Measurements from ENCODE around the gene RASGRP2. TPM values are rescaled to one million over a fixed set of nuclear protein-coding genes. Genes with fewer than 3 reads are reported as not detected.
A peak's percentile ranks its signal among the peaks of the same experiment; 100 is the strongest.

Gene RASGRP2
- polyA plus RNA-seq (ENCODE audit: insufficient read length): 43.6 TPM

DNA sequence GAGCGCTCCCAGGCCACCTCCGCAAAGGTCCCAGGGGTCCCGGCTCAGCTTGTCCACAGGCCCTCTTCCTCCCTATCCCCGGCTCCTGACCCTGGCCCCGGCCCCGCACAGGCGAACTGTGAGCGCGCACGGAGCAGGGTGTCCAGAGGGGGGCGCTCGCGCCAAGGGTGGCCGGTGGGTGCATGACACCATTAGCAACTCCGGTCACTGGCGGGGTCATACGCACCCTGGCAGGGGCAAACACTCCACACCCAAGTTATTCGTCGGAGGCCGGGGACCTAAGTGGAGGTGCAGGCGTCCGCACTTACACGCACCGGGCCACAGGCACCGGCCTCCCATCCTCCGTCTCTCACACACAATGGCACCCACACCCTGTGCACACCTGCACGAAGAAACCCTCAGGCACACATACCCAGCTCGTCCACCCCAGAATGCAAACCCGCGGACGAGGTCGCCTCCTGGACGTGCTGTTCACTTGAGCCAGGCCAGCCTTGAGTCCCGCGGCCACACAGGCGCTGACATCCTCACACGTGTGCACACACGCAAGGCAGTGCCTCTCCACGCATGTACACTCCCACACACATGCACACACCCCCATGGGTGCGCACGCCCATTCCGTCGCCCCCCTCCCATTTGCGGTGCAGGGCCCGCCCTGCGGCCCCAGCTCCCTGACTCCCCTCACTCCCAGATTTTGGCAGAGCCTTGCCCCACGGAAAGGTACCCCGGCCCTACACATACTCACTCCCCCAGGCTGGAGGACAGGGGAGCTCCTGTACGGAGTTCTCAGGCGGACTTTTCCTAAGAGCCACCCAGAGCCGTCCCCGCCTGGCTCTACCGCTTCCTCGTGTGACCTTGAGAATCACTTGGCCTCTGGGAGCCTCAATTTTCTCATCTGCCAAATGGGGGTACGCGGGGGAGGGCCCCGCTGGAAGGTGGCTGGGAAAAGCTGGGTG, at the start of gene RASGRP2:
Gene RASGRP2 (minus strand): TSS at position 552 of the 953 bp plus-strand sequence. CDS start 1,276 bp downstream, outside the sequence.
- DNase-seq: no peak

DNA sequence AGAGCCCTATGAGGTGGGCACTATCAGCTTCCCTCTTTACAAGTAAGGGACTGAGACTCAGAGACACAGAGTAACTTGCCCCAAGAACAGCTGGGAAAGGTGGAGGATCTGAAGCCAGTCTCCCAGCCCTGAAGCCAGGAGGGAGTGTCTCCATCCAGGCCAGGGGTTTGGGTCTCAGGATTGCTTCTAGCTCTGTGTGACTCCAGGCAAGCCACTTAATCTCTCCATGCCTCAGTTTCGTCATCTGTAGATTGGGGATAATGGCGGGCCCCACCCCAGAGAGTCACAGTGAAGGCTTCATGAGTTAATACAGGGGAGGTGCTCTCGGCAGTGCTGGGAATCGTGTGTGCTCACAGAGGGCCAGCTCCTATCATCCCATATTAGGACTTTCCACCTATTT, 48.5 kb upstream of the RASGRP2 start:
- DNase-seq: no peak

- DNase-seq: no peak
These were observed 47.9 kb upstream of the RASGRP2 start for GRCh38 chr11:64791781-64792291.

GRCh38 chr11:64790205-64791095, 46.5 kb upstream of the RASGRP2 start:
- DNase-seq: no peak

DNA sequence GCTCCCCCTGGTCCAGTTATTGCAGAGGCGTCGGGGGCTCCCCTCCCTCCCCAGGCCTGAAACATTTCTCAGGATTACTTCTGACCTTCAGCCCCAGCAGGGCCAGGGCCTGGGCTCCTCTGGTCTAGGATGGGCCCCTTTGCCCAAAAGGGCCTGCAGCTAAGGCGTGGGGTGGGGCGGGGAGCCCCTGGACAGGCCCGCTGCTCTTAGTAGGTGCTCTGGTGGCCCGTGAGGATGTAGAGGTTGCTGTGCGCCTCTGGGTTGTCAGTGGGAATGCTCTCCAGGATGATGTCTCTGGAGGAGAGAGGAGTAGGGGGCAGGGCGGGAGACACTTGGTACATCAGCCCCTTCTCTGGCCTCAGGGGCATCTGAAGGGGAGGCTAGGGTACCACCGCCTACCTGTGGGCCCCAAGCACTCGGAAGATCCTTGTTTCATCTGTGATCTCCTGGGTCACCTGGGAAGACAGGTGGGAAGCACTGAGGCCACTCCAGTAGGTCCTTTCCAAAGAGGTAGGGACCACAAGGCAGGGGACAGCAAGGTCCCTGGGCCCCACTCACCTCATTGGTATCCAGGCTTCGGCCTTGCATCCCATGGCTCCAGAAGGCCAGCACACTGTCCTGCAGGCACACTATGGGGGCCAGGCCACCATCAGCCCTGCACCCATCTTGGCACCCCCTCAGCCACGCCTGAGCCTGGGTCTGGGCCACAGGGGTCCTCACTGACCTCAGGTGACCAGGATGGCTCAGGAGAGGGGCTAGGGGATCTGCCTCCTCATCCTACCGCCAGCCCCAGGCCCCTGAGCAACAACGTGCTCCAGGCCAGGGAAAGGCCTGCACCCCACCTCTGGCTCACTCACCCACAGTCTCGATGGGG, 45.6 kb upstream of the RASGRP2 start:
- no peak for DNase-seq

DNA sequence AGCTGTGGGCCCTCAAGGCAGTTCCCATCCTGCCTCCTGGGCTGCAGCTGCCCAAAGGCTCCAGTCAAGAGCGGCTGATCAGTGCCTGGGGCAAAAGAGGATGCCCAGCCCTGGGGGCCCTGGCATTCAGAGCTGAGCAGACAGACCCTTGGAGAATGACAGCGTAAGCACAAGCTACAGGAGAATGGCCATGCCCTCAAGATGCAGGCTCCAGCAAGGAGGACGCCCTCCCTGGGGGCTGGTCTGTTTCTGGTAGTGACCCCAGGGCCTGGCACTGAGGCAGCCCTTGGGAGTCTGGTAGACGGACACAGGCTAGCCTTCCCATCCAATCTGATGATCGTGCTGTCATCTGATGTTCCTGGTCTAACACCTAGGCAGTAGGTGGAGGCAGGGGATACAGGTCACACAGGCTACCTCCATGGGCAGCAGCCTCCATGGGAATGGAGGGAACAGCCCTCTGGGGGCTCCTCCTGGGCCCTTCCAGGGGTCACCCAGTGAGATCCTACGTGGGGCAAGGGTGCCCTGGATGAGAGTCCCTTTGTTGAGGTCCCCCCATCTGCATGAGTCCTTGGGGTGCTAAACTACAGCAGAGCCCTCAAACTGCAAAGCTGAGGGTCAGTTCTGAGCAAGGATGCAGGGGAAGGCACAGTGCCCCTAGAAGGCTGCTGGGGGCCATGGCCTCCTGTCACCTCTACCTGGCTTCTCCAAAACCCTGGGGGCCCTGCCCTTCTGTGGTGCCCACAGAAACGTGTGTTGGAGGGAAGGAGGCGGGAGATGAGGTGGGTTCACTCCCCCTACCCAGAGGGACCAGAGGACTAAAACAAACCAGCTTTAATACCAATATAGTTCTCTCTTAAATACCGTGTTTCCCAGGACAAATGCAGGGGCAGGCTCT, 44.6 kb upstream of the RASGRP2 start:
- DNase-seq: no peak

DNA sequence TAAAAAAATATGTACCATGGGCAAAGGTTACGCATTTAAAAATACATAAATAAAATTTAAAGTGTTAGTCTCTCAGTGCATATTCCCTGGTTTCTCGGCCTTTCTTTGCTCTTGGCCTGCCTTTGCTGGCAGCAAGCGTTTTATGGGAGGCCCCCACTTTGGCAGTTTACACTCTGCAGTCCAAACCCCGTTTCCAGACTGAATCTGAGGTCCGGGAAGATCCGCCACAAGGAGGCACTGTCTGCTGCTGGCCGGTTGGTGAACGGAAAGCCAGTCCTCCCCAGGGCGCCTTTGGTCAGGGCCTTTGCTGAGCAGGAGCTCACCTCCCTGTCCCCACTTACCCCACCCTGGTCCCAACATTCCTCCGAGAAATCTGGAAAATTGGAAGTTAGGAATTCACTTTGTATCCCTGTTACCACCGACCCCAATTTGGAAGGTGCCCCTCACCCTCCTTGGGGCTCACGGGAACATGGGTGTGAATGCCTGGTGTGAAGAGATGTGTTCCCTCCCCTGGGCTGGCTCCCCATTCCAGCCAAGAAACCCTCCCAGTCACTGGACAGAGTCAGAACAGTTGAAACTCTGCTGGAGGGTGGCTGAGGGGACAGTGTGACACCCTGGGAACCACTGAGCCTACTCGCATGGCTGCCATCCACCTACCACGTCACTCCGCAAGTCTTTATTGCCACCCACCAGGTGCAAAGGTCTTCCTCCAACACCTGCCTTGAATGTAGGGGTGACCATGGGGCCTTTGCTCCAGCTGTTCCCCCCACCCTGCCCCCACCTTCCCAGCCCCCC, 43.8 kb upstream of the RASGRP2 start:
- DNase-seq: no peak

DNA sequence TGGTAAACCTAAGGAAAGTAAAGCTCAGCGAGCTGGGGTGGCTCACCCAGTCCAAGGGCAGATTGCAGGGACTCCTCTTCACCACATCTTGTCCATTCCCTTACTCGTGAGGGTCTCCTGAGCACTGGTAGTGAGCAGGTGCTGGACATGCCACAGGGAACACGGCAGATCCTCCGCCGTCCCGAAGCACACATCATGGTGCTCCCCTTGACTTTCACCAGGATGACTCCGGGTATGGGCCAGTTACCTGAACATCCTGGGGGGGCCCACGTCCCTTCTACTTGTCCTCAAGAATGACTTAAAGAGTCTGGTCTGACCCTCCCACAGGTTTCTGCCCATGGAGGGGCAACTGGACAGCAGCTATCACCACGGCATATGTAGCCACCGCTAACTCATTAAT, 42.4 kb upstream of the RASGRP2 start:
- no peak for DNase-seq

GRCh38 chr11:64784813-64785581, 41.1 kb upstream of the RASGRP2 start:
- DNase-seq: no peak

DNA sequence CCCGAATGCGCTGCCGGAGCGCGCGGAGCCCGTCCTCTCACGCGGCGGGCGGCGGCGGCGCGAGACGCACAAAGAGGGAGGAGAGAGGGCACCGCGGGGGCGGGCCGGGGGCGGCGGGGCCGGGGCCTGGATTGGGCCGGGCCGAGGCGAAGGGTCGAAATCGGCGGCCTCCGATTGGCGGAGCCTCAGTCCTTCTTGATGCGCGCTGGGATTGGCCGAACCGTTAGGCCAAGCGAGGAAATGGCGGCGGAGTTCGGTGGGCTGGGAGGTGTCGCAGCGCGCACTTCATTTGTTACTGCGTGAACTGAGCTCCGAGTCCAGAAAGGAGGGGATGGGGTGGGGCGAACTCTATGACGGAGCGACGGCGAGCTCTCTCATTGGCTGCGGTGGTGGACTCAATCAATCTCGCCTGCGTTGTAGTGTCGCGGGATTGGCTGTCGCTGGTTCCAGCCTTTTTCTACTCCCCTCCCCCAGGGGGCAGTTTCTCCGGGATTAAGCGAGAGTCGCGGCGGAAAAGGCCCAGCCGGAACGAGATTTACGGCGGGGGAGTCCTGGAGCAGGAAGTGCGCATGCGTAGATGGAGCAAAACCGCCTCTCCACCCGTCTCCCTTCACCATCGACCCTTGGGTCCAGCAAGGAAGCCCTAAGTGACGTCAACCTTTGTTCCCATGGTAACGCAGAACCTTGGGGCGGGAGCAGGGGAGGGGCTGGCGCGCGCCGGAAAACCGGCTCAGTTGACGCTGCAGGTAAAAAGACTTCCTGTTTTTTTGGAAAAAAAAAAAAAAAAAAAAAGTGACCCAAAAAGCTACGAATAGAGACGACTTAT, 34.7 kb upstream of the RASGRP2 start, which contains the start of gene SF1:
Gene SF1 (minus strand): TSS at position 70 of the 826 bp plus-strand sequence. CDS start 150 bp downstream, outside the sequence.
- peak; percentile 99 for DNase-seq

GRCh38 chr11:64778223-64778472, 34.2 kb upstream of the RASGRP2 start:
- DNase-seq: no peak

DNA sequence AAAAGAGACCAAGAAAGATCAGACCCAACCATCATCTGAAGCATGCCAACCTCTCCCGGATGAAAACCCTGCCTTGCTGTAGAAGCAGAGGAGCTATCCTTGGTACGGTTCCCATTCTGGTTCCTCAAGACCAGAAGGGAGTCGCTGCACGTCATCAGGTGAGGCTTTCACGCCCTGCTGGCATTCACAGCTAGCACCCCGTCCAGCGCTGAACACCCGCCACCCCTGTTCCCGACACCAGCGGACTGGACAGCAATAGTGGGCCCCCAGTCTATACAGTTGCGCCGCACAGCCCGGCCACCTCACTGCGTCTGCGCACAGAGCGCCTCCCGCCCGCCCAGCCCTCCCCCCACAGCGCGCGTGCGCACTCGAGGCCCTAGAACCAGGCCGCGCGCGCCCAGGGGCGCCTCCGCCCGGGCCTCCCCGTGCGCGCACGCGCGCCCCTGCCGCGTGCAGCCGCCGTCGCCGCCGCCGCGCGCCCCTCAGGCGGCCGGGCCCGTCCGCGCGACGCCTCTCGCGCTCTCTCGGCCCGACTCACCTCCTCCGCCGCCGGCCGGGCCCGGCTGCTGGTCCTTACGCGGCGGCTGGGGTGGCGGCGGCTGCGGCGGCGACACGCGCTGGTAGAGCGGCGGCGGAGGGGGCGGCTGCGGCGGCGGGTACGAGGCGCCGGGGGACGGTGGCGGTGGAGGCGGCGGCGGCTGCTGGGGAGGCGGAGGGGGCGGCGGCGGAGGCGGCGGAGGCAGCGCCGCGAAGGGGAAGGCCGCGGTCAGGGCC, 33.7 kb upstream of the RASGRP2 start:
- peak; percentile 96 for DNase-seq

DNA sequence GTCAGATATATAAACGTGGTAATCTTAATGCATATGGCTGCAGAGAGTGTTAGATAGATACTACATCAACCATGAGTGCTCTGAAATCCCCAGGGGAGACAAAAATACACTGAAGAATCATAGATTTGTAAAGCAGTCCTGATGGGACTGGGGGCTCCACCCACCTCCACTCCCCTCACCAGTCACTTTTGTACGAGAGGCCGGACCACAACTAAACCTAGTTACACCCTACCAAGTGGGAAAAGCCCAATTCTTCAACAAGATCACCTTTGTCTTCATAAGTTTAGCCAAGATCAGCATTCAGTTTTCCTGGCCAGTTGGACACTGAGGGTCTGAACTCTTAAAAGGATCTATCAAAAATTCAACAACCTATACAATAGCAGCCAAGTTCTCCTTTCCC, 32.9 kb upstream of the RASGRP2 start:
- DNase-seq: no peak

- no peak for DNase-seq
These were observed 32.5 kb upstream of the RASGRP2 start for GRCh38 chr11:64776425-64776824.

GRCh38 chr11:64774144-64774543, 30.2 kb upstream of the RASGRP2 start:
- no peak for DNase-seq

GRCh38 chr11:64772303-64773018, 28.5 kb upstream of the RASGRP2 start:
- no peak for DNase-seq

- DNase-seq: no peak
These were observed 27.9 kb upstream of the RASGRP2 start for GRCh38 chr11:64771861-64772260.
